AG04449 (cell line): ENCODE measurements around the gene KCNC3.

ENCODE experiments used
- CTCF ChIA-PET: fragments of 350-600 bp; formaldehyde crosslinking; extraction: SDS; loops from one replicate; lab custom pipeline; 2021; ENCODE audit warnings: antibody characterized with exemption; lab: Yijun Ruan, JAX
- POLR2A ChIA-PET: fragments of 400-600, 350-600 bp; formaldehyde crosslinking; extraction: SDS; loops from one replicate; lab custom pipeline; 2020; ENCODE audit warnings: antibody characterized with exemption, inconsistent platforms; lab: Yijun Ruan, JAX
- DNase-seq: peaks from one replicate; pipeline ENCODE4 v3.0.0-alpha.2; 2010; ENCODE audit warnings: low read depth, low spot score
- H3K4me3 ChIP-seq: 2 replicates; pipeline ENCODE4 v1.5.1; 2011; ENCODE audit warnings: low read depth, mild to moderate bottlenecking, control low read depth, low read length
- CTCF ChIP-seq: IDR thresholded peaks from one replicate; pipeline ENCODE4 v1.5.1; 2011; ENCODE audit warnings: mild to moderate bottlenecking, moderate library complexity, low read length, control low read depth, inconsistent platforms; ENCODE audit not compliant: insufficient read depth; ENCODE audit errors: missing control alignments

The KCNC3 gene

GRCh38 chr19:50273821-50274220 is 55.4 kb downstream of the KCNC3 start:
- CTCF ChIA-PET = no interaction called here
- H3K4me3 ChIP-seq = no peak overlapping the region
- TF ChIP-seq CTCF = no peak
- POLR2A ChIA-PET = no interaction called here
- no peak for DNase-seq

GRCh38 chr19:50272263-50272897 is 56.8 kb downstream of the KCNC3 start:
- ChIA-PET POLR2A (no interaction called here), CTCF (no interaction called here)
- no peak for TF ChIP-seq CTCF
- H3K4me3 ChIP-seq = no peak overlapping the region
- no peak for DNase-seq

GRCh38 chr19:50269653-50270052 is 59.5 kb downstream of the KCNC3 start:
- CTCF ChIA-PET = no interaction called here
- DNase-seq = no peak
- no peak for TF ChIP-seq CTCF
- no peak overlapping the region for H3K4me3 ChIP-seq
- POLR2A ChIA-PET = no interaction called here

- CTCF ChIA-PET = interaction anchor here (0.7 kb wide), 1 partner anchor 11 kb away, joined by 3 read pairs; no protein-coding TSS in a partner anchor
- POLR2A ChIA-PET = no interaction called here
- no peak overlapping the region for H3K4me3 ChIP-seq
- DNase-seq = no peak
- no peak for TF ChIP-seq CTCF
Observed at GRCh38 chr19:50268501-50268900, 60.7 kb downstream of the KCNC3 start.

- no peak for DNase-seq
- ChIA-PET POLR2A (no interaction called here), CTCF (no interaction called here)
- TF ChIP-seq CTCF = no peak
- H3K4me3 ChIP-seq = no peak overlapping the region
Observed at GRCh38 chr19:50268041-50268440, 61.1 kb downstream of the KCNC3 start.

GRCh38 chr19:50266896-50267295 is 62.3 kb downstream of the KCNC3 start:
- ChIA-PET CTCF (no interaction called here), POLR2A (no interaction called here)
- no peak for TF ChIP-seq CTCF
- DNase-seq = no peak
- no peak overlapping the region for H3K4me3 ChIP-seq
